Measurements from ENCODE around the gene WDR83.

Gene WDR83

DNA sequence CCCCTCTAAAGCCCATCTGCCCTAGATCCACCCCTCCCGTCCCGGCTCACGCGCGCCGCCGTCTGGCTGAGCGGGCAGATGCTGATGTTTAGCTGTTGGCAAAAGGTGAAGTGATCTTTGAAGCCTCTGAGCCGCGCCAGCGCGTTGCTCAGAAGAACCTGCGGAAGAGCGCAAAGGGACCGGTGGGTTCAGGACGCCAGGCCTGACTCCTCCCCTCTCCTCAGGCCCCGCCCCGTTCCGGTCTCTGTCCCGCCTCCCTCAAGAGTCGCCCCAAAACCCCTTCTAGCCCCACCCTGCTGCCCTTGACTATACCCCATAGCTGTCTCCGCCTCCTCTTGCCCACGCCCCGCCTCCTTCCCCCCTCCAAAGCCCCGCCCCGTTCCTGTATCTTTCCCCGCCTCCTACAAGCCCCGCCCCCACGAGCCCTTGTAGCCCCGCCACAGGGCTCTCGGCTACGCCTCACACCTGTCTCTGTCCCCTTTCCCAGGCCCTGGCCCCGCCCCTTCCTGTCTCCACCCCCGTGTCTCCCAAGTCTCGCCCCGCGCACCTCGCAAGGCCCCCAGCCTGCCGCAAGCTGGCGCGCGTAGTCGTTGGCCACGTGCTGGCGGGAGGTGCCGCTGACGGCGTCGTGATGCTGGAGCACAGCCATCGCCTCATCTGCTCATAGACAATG, 9.6 kb upstream of the WDR83 start:
- TF ChIP-seq, protein P1, sequence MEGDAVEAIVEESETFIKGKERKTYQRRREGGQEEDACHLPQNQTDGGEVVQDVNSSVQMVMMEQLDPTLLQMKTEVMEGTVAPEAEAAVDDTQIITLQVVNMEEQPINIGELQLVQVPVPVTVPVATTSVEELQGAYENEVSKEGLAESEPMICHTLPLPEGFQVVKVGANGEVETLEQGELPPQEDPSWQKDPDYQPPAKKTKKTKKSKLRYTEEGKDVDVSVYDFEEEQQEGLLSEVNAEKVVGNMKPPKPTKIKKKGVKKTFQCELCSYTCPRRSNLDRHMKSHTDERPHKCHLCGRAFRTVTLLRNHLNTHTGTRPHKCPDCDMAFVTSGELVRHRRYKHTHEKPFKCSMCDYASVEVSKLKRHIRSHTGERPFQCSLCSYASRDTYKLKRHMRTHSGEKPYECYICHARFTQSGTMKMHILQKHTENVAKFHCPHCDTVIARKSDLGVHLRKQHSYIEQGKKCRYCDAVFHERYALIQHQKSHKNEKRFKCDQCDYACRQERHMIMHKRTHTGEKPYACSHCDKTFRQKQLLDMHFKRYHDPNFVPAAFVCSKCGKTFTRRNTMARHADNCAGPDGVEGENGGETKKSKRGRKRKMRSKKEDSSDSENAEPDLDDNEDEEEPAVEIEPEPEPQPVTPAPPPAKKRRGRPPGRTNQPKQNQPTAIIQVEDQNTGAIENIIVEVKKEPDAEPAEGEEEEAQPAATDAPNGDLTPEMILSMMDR (IDR thresholded peaks at IDR 0.05; ENCODE audit: insufficient read depth, low read depth, low read length, missing control alignments) = no peak
- no peak for DNase-seq (ENCODE audit: low read depth)
- H3K4me3 ChIP-seq (ENCODE audit: low read depth, low read length) = no peak overlapping the region

GRCh38 chr19:12657966-12658365, 8.6 kb upstream of the WDR83 start:
- TF ChIP-seq, protein P1 (IDR thresholded peaks at IDR 0.05; ENCODE audit: insufficient read depth, low read depth, low read length, missing control alignments) = no peak
- no peak overlapping the region for H3K4me3 ChIP-seq (ENCODE audit: low read depth, low read length)
- no peak for DNase-seq (ENCODE audit: low read depth)

DNA sequence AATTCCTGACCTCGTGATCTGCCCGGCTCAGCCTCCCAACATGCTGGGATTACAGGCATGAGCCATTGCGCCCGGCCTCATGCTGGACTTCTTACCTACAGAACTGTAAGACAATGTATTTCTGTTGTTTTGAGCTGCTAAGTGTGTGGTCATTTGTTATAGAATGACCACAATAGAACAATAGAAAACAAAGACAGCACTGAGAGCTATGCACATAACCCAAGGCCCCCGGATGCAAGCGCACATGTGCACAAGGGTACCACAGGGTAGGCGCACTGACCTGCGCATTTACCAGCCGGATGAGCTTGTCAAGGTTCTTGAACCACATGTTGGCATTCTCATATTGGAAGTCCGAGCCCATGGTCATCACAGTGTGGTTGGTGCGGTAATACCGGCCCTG, 5.6 kb upstream of the WDR83 start:
- H3K4me3 ChIP-seq (ENCODE audit: low read depth, low read length) = no peak overlapping the region
- TF ChIP-seq, protein P1 (IDR thresholded peaks at IDR 0.05; ENCODE audit: insufficient read depth, low read depth, low read length, missing control alignments) = no peak
- DNase-seq (ENCODE audit: low read depth) = no peak

GRCh38 chr19:12664406-12665280, 2.0 kb upstream of the WDR83 start:
- TF ChIP-seq, protein P1 (IDR thresholded peaks at IDR 0.05; ENCODE audit: insufficient read depth, low read depth, low read length, missing control alignments) = no peak
- peak; percentile 41 for DNase-seq (ENCODE audit: low read depth)

DNA sequence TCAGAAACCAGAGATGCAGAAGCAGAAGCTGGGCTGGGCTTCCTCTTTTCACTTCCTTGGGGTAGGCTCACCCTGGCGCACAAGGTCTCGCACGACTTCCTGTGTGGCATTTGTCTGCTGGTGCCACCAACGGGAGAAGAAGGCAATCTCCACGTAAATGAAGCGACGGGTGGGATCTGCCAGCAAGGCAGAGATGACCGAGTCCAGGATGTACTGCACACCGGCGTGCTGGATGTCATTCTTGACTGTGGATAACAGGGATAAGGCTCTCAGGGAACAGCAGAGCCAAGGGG, 1.4 kb upstream of the WDR83 start:
- peak overlapping the region; percentile 81 for H3K4me3 ChIP-seq (ENCODE audit: low read depth, low read length)
- TF ChIP-seq, protein P1 (IDR thresholded peaks at IDR 0.05; ENCODE audit: insufficient read depth, low read depth, low read length, missing control alignments) = no peak
- peak; percentile 89 for DNase-seq (ENCODE audit: low read depth)

More at GRCh38 chr19:12664406-12665280, 2.0 kb upstream of the WDR83 start:
- H3K4me3 ChIP-seq (ENCODE audit: low read depth, low read length) = peak overlapping the region; percentile 81

DNA sequence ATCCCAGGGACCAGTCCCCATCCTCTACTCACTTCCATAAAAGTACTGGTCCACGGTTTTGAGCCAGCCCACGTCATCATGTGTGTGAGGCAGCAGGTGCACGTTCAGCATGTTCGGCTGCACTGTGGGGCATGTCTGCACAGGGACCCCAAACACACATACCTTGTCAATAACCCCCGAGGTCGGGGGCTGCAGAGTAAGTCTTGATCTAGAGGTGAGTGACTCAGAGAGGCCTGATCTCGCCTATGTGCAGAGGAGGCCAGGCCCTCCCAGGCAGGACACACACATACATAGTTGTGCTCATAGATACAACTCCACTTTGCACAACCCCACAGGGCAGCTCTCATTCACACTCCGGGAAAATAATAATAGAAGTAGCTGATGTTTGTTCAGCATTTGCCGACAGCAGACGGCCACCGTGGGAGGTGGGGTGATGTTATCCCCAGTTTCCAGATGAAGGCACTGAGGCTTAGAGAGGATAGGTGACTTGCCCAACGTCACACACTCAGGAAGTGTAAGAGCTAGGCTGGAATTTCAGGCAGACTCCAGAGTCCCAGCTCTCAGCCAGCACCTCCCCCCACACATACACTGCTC, 839 bp upstream of the WDR83 start:
- H3K4me3 ChIP-seq (ENCODE audit: low read depth, low read length) = peak overlapping the region; percentile 81
- TF ChIP-seq, protein P1 (IDR thresholded peaks at IDR 0.05; ENCODE audit: insufficient read depth, low read depth, low read length, missing control alignments) = no peak
- peak; percentile 47 for DNase-seq (ENCODE audit: low read depth)
